GM18526 (cell line): ENCODE measurements around the gene ASPDH.

Experiments used
- POLR2A ChIP-seq: IDR thresholded peaks from 3 replicates; pipeline ENCODE4 v1.6.1; 2011; ENCODE audit not compliant: insufficient read length; ENCODE audit errors: extremely low read depth

Gene ASPDH

GRCh38 chr19:50496189-50497021 is 17.3 kb downstream of the ASPDH start:
- no peak for TF ChIP-seq POLR2A

- no peak for TF ChIP-seq POLR2A
Observed at GRCh38 chr19:50495020-50495531, 18.6 kb downstream of the ASPDH start.

- TF ChIP-seq POLR2A = no peak
Observed at GRCh38 chr19:50494186-50495019, 19.3 kb downstream of the ASPDH start.

GRCh38 chr19:50493171-50493570 is 20.5 kb downstream of the ASPDH start:
- no peak for TF ChIP-seq POLR2A

GRCh38 chr19:50492303-50493052 is 21.2 kb downstream of the ASPDH start:
- TF ChIP-seq POLR2A = no peak

DNA sequence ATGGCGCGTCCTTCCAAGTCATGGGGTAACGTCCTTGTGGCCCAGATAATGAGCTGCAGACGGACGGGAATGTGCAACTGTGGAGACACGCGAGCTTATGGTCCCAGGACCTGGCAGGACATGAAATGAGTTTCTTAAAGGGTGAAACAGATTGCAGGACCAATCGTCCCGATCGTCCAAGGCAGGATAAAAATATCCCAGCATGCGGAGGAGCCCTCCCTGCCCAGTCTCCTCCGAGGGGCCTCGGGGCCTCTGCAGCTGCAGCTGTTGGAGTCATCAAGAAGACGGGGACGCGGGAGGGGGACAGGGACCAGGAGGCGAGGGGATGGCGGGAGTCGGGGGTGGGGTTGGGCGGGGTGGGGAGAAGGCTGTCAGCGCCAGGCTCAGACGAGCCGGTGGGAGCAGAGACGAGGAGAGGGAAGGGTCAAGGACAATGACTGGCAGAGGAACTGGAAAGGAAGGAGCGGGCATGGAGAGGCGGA is 22.7 kb downstream of the ASPDH start:
- TF ChIP-seq POLR2A = no peak

GRCh38 chr19:50490411-50490811 is 23.3 kb downstream of the ASPDH start:
- no peak for TF ChIP-seq POLR2A

DNA sequence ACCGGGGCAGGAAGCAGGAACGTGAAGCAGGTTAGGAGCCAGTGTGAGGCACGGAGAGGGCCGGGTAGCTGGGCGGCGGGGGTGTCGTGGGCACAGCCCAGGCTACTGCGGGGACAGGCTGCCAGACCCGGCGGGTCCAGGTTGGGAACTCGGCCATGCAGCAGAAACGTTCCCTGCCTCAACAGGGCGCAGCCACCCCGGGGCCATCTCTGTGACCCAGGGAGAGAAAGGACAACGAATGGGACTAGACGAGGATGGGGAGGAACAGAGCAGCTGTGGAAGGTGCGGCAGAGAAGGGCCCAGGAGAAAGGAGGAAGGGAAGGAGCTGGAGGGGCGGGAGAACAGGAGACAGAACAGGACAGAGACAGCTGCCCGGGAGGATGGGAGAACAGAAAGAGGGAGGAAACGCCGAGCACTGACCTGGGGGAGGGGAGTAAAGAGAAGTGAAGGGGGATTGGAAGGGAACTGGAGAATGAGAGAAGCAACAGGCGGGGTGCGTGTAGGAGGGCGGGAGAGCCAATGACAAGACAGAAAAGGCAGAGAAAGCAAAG is 24.2 kb downstream of the ASPDH start:
- no peak for TF ChIP-seq POLR2A

DNA sequence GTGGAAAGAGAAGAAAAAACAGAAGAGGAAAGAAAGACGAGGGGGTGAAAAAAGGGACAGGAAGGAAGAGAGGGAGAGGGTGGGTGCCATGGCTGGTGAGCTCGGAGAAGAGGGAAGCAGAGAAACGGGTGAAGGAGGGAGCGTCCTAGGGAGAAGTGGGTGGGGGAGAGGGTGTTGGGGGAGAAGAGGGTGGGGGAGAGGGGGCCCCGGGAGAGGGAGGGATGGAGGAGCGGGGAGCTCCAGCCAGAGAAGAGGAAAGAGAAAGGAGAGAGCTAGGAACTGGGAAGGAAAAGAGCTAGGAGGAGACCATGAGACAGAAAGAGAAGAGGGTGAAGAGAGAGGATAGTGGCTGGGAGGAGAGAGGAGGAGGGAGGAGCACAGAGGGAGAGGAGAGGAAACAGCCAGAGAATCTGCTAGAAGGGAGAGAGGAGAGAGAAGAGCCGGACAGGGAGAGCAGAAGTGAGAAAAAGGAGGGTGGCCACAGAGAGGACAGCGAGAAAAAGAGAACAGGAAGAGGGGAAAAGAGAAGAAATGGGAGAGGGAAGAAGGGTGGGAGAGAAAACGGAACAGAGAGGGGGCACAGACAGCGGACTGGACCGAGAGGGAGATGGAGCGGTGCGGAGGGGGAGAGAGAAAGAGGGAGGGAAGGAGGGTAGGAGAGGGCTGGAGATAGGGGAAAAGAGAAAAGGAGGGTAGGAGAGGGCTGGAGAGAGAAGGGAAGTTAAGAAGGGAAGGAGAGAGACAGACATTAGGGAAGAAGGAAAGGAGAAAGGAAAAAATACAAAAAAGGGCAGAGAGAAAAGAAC is 25.1 kb downstream of the ASPDH start:
- no peak for TF ChIP-seq POLR2A

GRCh38 chr19:50486823-50487515 is 26.7 kb downstream of the ASPDH start:
- TF ChIP-seq POLR2A = no peak

DNA sequence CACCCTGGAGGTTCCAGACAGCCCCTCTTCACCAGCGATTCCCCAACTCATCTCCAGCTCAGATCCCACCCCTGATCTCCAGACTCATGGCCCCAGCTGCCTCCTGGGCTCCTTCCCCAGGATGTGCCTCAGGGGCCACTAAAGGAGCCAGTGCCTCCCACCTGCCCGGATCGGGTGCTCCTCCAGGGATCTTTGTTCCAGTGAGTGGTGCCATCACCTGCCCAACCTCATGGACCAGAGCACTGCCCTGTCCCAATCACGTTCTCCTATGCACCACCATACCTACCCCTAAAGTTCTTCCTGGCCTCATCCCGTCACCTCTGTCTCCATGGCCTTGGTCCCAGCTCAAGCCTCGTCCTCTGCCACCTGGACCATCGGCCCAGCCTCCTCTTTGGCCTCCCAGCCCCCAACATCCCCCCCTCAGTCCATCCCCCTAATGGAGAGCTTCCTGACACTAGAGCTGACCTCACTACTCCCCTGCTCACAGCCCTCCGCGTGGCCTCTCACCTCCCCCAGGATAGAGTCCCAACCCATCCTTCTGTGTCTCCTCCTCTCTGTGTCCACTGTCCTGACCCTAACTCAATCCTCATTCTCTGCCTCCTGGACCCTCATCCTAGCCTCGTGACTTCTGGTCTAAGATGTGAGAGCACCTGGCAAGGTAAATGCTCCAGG is 28.3 kb downstream of the ASPDH start:
- TF ChIP-seq POLR2A = no peak

- TF ChIP-seq POLR2A = no peak
Observed at GRCh38 chr19:50482916-50483315, 30.8 kb downstream of the ASPDH start.

DNA sequence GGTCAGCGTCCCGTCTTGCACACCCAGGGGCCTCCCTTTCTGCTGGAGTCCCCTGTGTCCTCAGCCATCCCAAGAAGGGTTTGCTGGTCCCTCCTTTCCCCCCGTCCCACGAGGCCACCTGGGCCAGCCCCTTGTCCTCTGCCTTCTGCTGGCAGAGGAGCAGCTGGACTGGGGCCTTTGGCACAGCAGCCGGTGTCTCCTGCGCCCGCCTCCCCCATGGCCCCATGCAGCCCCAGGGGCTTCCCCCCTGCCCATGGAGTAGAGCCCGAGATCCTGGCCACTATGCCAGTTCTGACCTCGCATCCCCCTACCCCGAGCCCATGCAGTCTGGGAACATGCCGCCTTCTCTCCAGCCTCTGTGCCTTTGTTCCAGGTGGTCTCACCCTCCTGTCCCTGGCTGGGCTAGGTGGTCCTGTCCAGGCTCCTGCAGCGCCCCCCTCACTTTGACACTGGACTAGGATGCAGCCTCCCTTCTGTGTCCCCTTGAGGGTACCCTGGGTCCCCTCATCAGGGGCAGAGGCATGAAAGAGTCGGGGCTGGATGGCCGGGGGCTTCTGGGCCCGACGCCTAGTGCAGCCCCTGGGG is 31.4 kb downstream of the ASPDH start:
- no peak for TF ChIP-seq POLR2A
